Fibroblast of the aortic adventitia (primary cell): ENCODE results near the gene ACTA2. TPM values are rescaled to one million over a fixed set of nuclear protein-coding genes. Genes with fewer than 3 reads are reported as not detected.

ENCODE experiments used
- DNase-seq: peaks from one replicate; pipeline ENCODE4 v3.0.0-alpha.2; 2010; ENCODE audit warnings: low read depth
- H3K4me3 ChIP-seq: 2 replicates; pipeline ENCODE4 v1.5.1; 2011; ENCODE audit warnings: low read depth, mild to moderate bottlenecking, control low read depth, low read length, moderate library complexity
- total RNA-seq: library from RNA; depleted of rRNA; stranded (reverse); fragments of >200 nt; gene quantifications from 2 replicates; pipeline ENCODE4 v1.2.3, GENCODE V29; 2012; ENCODE audit warnings: low replicate concordance
- TF ChIP-seq, protein P1 (sequence below): IDR thresholded peaks from 2 replicates; pipeline ENCODE4 v1.5.1; 2011; ENCODE audit warnings: mild to moderate bottlenecking, low read length, control low read depth, inconsistent platforms; ENCODE audit not compliant: insufficient read depth

ACTA2 gene
- total RNA-seq, 1 donor, result 73.5 TPM

DNA sequence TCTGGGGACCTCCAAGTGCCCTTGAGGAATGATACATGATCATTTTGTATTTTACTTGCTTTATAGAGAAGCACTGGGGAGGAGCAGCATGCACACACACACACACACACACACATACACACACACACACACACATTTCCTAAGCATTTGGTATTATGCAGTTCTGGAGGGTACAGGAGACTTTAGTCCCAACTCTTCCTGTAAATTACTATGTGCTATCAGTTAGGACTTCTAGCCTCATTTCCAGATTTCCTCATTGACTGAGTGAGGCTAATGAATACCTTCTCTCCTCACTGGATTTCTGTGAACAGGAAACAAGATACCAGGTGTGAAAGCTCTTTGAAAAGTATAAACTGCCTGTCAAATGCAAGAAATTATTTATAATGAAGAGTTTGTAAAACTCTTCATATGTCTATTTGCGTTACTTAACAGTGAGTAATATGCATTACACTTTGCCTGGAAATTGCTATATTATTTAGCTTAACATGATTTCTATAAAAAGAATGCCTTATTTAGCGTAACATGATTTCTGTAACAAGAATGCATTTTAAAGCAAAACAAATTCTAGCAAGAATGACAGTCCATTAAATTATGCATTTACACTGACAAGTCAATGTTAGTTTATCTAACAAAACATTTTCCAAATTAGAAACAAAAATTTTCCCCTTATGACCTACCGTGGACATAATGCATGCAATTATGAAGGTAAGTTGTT, 34.2 kb downstream of the ACTA2 start:
- H3K4me3 ChIP-seq, result no peak overlapping the region
- TF ChIP-seq, protein P1, sequence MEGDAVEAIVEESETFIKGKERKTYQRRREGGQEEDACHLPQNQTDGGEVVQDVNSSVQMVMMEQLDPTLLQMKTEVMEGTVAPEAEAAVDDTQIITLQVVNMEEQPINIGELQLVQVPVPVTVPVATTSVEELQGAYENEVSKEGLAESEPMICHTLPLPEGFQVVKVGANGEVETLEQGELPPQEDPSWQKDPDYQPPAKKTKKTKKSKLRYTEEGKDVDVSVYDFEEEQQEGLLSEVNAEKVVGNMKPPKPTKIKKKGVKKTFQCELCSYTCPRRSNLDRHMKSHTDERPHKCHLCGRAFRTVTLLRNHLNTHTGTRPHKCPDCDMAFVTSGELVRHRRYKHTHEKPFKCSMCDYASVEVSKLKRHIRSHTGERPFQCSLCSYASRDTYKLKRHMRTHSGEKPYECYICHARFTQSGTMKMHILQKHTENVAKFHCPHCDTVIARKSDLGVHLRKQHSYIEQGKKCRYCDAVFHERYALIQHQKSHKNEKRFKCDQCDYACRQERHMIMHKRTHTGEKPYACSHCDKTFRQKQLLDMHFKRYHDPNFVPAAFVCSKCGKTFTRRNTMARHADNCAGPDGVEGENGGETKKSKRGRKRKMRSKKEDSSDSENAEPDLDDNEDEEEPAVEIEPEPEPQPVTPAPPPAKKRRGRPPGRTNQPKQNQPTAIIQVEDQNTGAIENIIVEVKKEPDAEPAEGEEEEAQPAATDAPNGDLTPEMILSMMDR, result no peak

DNA sequence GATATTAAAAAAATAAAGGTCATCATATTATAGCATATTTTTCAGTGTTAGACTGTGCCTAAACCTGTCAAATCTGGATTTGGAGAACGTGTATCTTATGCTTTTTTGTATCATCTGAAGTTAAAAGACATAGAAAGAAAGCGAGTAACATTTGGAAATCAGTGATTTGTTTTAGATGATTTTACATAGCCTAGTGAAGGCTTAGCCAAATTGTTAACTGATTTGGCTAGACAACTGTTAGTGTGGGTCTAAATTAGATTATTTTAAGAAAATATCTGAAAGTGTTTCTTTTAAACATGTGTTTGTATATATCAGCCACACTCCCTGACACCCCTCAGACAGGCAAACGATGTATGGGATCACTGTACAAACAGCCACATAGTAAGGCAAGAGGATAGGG, 35.6 kb downstream of the ACTA2 start:
- DNase-seq, result no peak
- no peak overlapping the region for H3K4me3 ChIP-seq
- TF ChIP-seq, protein P1, result no peak

More for the DNA sequence above, 34.2 kb downstream of the ACTA2 start:
- DNase-seq, result no peak

DNA sequence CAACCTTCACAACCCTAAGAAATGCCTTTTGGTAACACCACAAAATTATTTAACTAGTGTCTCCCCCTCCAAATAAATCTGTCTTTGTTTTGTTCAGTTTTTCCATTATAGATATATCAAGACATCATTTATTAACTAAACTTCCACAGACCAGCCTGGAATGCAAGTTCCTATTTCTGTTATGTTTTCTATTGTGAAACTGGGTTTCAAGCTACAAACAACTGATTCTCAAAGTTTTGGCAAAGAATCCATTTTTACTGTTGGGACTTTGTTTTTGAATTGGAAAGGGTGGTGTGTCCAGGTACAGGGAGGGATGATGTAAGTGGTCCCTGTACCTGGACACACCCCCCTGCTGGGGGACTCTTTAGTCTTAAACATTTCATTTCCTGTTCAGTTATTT, 36.3 kb downstream of the ACTA2 start:
- TF ChIP-seq, protein P1, result no peak
- H3K4me3 ChIP-seq, result no peak overlapping the region
- DNase-seq, result no peak

DNA sequence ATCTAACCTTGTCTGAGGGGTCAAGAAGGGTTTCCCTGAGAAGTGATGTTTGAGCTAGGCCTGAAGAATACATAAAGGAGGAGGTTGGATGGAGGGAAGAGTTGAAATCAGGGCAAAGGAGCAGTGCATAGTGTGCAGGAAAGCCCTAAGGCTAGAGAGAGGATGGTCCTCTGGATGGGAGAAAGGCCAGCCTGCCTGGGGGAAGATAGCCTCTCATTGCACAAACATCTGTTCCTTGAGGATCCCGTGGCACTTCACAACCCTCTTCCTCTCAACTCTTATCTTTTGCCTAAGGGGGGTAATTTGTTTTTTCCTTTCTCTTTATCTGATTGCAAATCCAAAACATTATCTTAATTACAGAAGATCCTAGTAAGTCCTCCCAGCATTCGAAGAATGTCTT, 36.8 kb downstream of the ACTA2 start:
- no peak for DNase-seq
- TF ChIP-seq, protein P1, result no peak
- no peak overlapping the region for H3K4me3 ChIP-seq

DNA sequence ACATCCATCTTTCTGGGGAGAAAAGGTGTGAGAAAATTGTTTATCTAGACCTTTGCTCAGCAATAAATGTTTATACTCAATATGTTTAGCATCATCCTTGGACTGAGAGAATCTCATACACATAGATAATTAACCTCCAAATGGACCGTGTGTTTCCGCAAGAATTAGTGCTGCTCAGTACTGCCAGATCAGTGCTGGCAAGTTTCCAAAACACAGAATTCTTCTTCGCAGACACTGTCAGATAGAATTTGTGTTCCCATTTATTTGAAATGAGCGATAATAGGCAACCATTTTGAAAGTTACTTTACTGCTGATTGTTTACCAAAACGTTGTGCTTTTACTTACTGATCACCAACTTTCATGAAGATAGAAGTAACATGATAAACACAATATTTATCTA, 38.8 kb downstream of the ACTA2 start:
- H3K4me3 ChIP-seq, result no peak overlapping the region
- no peak for DNase-seq
- TF ChIP-seq, protein P1, result no peak

DNA sequence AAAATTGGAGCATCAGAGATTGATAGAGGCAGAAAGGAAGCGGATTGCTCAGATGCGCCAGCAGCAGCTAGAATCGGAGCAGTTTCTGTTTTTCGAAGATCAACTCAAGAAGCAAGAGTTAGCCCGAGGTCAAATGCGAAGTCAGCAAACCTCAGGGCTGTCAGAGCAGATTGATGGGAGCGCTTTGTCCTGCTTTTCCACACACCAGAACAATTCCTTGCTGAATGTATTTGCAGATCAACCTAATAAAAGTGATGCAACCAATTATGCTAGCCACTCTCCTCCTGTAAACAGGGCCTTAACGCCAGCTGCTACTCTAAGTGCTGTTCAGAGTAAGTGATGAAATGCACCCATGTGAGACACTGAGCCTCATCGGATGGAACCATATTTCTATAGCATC, 39.4 kb downstream of the ACTA2 start:
- no peak overlapping the region for H3K4me3 ChIP-seq
- DNase-seq, result no peak
- TF ChIP-seq, protein P1, result no peak

DNA sequence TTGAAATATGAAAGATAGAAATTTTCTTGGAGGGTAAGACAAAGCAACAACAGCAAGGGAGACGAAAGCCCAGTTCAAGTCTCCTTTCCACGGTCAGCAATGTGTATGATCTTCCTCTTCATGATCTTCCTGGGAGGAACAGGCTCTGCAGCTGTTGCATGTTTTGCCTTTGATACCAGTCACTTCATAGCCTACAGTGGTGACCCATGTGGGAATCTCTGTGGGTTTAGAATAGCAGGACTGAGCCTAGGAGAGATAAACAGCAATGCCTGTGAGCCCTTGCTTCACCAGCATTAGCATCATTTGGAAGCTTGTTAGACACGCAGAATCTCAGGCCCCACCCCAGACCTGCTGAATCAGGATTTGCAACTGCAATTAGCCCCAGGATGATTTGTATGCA, 40.7 kb downstream of the ACTA2 start:
- TF ChIP-seq, protein P1, result no peak
- DNase-seq, result no peak
- H3K4me3 ChIP-seq, result no peak overlapping the region
